ENCODE data around the gene PHLPP1.

The PHLPP1 gene

DNA sequence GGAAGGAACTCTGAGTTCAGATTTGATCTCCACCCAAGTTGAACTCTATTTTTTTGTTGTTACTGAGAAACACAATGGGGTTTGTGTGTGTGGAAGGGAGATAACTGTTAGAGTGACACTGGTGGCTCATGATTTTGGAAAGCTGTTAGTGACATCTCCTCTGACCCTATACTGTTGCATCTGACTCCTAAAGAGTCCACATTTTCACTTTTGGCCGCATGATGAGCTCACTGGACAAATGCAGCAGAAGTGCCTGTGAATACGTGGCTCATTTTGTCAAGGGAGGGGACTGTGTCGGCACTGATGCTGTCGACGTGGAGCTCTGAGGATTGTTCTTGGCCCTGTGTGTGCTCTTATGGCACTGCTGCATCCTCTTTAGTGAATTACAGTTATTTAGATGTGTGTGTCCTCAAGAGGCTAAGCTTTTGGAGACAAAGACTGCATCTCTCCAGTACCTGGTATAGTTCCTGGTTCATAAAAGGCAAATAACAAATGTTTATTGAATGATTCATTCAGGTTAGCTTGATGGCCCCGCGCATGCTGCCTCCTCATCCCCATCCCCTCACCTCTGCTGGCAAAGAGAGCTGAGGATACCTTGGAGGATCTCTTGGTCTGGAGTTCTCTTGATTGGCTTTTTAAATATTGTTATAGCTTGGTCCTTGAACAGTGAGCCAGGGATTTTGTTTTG lies 135.4 kb downstream of the PHLPP1 start:
- DNase-seq (ENCODE audit: low read depth), result no peak

GRCh38 chr18:62852851-62853250 lies 137.5 kb downstream of the PHLPP1 start:
- DNase-seq (ENCODE audit: low read depth), result no peak

DNA sequence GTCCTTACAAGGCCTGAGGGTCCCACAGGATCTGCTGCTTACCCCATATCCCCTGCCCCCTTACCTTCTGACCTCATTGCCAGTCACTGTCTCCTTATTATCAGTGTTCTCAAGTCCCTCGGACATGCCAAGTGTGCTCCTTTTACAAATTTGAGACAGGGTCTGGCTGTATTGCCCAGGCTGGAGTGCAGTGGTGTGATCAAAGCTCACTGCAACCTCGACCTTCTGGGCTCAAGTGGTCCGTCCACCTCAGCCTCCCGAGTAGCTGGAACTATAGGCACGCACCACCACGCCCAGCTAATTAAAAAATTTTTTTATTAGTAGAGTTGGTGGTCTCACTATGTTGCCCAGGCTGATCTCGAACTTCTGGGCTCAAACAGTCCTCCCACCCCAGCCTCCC lies 141.0 kb downstream of the PHLPP1 start:
- no peak for DNase-seq (ENCODE audit: low read depth)

- DNase-seq (ENCODE audit: low read depth), result no peak
These were observed 142.1 kb downstream of the PHLPP1 start for GRCh38 chr18:62857263-62857976.

GRCh38 chr18:62860062-62860461 lies 144.7 kb downstream of the PHLPP1 start:
- no peak for DNase-seq (ENCODE audit: low read depth)

DNA sequence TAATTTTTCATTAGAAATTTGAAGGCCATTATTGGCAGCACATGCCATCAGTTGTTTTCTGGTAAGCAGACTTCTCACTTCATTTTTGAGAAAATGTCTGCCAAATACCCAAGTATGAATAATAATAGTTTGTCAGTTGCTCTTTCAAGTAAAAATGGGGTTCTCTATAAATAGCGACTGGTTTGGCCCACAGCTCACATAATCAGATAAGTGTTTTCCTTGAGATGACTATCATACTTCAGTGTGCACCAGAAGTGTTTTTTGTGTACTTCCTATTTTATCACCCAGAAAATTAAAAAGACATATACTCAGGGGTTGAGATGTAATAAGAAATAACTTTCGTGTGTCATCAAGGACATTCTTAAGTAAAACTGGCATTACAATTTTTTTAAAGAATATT lies 147.1 kb downstream of the PHLPP1 start:
- no peak for DNase-seq (ENCODE audit: low read depth)

DNA sequence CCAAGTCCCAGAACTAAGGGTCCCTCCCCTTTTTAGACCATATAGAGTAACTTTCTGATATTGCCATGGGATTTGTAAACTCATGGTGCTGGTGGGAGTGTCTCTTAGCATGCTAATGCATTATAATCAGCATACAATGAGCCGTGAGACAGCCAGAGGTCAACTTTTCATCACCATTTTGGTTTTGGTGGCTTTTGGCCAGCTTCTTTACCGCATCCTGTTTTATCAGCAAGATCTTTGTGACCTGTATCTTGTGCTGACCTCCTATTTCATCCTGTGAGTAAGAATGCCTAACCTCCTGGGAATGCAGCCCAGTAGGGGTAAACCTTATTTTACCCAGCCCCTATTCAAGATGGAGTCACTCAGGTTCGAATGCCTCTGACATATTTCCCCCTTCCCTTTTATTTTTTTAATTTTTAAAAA lies 148.2 kb downstream of the PHLPP1 start:
- no peak for DNase-seq (ENCODE audit: low read depth)

GRCh38 chr18:62865498-62865897 lies 150.2 kb downstream of the PHLPP1 start:
- DNase-seq (ENCODE audit: low read depth), result no peak

GRCh38 chr18:62867534-62867933 lies 152.2 kb downstream of the PHLPP1 start:
- no peak for DNase-seq (ENCODE audit: low read depth)

GRCh38 chr18:62868645-62869044 lies 153.3 kb downstream of the PHLPP1 start:
- no peak for DNase-seq (ENCODE audit: low read depth)

DNA sequence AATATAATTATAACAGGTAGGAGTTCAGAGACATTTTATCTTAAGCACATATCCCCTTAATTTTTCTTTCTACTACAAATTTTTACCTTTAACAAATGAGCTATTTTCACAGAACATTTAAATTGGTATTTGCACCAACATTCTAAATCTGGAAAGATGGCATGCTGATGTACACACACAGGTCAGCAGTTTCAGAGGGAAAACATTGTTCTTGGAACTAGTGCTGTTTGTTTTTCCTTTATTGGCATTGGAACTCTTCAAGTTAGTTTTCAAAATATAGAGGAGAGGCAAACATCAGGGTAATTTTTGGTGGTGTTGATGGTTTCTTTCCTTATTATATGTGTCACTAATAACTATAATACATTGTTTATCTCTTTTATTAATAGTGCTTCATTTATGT lies 155.3 kb downstream of the PHLPP1 start:
- DNase-seq (ENCODE audit: low read depth), result no peak

DNA sequence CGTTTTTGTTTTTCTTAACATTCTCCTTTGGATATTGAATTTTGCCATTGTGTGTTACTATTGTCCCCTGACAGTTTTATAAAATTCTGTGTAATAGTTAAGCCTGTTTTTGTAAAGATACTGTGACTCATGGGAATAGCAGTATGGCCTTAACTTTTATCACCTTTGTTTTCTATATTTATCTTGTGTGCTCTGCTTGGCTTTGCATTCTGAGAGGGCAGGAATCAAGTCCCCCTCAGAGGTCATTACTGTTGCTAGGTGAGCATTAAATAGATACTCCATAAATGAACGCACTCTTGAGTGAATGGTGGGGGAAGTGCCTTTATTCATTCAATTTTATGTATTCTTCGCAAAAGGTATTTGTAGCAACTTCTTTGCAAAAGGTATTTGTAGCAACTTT lies 160.0 kb downstream of the PHLPP1 start:
- no peak for DNase-seq (ENCODE audit: low read depth)

- DNase-seq (ENCODE audit: low read depth), result no peak
These were observed 160.8 kb downstream of the PHLPP1 start for GRCh38 chr18:62876111-62876510.

DNA sequence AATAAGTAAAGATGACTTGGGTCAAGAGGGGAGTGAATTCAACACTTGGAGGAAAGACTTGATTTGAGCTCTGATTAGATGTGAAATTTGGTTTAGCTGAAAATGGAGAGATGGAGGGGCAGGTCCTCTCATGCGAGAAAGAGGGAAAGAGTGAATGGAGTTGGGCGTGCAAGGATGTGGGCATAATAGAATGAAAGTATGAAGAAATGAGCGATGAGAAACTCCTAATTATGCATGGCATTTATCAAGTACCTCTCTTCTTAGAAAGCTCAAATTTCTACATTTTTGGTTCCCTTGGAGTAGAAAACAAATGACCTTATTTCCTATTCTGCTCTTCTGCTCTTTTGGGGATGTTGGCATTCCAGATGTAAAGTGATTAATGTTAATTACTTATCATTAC lies 161.5 kb downstream of the PHLPP1 start:
- no peak for DNase-seq (ENCODE audit: low read depth)

GRCh38 chr18:62877411-62878221 lies 162.3 kb downstream of the PHLPP1 start:
- no peak for DNase-seq (ENCODE audit: low read depth)

GRCh38 chr18:62878305-62878704 lies 163.0 kb downstream of the PHLPP1 start:
- no peak for DNase-seq (ENCODE audit: low read depth)

- no peak for DNase-seq (ENCODE audit: low read depth)
These were observed 164.7 kb downstream of the PHLPP1 start for GRCh38 chr18:62880034-62880433.

GRCh38 chr18:62880673-62881364 lies 165.5 kb downstream of the PHLPP1 start:
- no peak for DNase-seq (ENCODE audit: low read depth)

- DNase-seq (ENCODE audit: low read depth), result no peak
These were observed 166.2 kb downstream of the PHLPP1 start for GRCh38 chr18:62881509-62882016.

- no peak for DNase-seq (ENCODE audit: low read depth)
These were observed 168.8 kb downstream of the PHLPP1 start for GRCh38 chr18:62883937-62884735.

- DNase-seq (ENCODE audit: low read depth), result no peak
These were observed 170.5 kb downstream of the PHLPP1 start for GRCh38 chr18:62885804-62886203.
